MCF 10A (cell line): Measurements from ENCODE around the gene GRK6. TPM values are rescaled to one million over a fixed set of nuclear protein-coding genes. Genes with fewer than 3 reads are reported as not detected.

Experiments used
- BruUV-seq: library from RNA; stranded (reverse); fragments of 400-500 nt; replicated peaks from 2 replicates; lab custom pipeline; 2021; lab: Mats Ljungman, UMichigan
- CTCF ChIA-PET: fragments of 300-600 bp; sonication (Branson Sonifier 250); formaldehyde crosslinking; extraction: SDS; loops from one replicate; lab custom pipeline; 2021; ENCODE audit warnings: antibody characterized with exemption, inconsistent platforms; lab: Yijun Ruan, JAX
- POLR2A ChIA-PET: fragments of 300-600, 350-650 bp; sonication (Branson Sonifier 250); formaldehyde crosslinking; extraction: SDS; loops from one replicate; lab custom pipeline; 2020; ENCODE audit warnings: antibody characterized with exemption, inconsistent platforms; lab: Yijun Ruan, JAX
- DNase-seq: peaks from one replicate; pipeline ENCODE4 v3.0.0-alpha.2; 2018; ENCODE audit not compliant: unreplicated experiment
- H3K27ac Mint-ChIP-seq: one replicate; pipeline ENCODE4 v1.8.0; 2022; ENCODE audit warnings: mild to moderate bottlenecking, low read depth, mixed read lengths; ENCODE audit not compliant: unreplicated experiment
- H3K27me3 Mint-ChIP-seq: one replicate; pipeline ENCODE4 v1.8.0; 2022; ENCODE audit warnings: mixed read lengths; ENCODE audit not compliant: insufficient read depth, unreplicated experiment
- H3K36me3 Mint-ChIP-seq: one replicate; pipeline ENCODE4 v1.8.0; 2022; ENCODE audit warnings: mild to moderate bottlenecking, moderate library complexity, mixed read lengths; ENCODE audit not compliant: insufficient read depth, unreplicated experiment
- H3K4me1 Mint-ChIP-seq: one replicate; pipeline ENCODE4 v1.8.0; 2022; ENCODE audit warnings: mixed read lengths; ENCODE audit not compliant: insufficient read depth, unreplicated experiment
- H3K4me3 Mint-ChIP-seq: one replicate; pipeline ENCODE4 v1.8.0; 2022; ENCODE audit warnings: mild to moderate bottlenecking, moderate library complexity, mixed read lengths; ENCODE audit not compliant: unreplicated experiment
- H3K9me3 Mint-ChIP-seq: one replicate; pipeline ENCODE4 v1.8.0; 2022; ENCODE audit warnings: mixed read lengths; ENCODE audit not compliant: unreplicated experiment
- CTCF ChIP-seq: fragments of 200-600 bp; IDR thresholded peaks from one replicate; pipeline ENCODE4 v1.8.0; 2022; ENCODE audit warnings: antibody characterized with exemption, mild to moderate bottlenecking; ENCODE audit not compliant: unreplicated experiment
- intact Hi-C: fragments of 100-400 bp; cut with micrococcal nuclease; formaldehyde crosslinking; loops from 2 replicates; pipeline ENCODE4 v1.14.1; 2022
- total RNA-seq: library from RNA; stranded (reverse); gene quantifications from 2 replicates; pipeline ENCODE4 v1.2.3, GENCODE V29; 2022

The GRK6 gene
- total RNA-seq, 1 experiment from 2014 or later: 52.0 TPM

- Mint-ChIP-seq H3K4me3 (no peak overlapping the region), H3K27me3 (no peaks in the 10 kb centered on the region)
Observed at GRCh38 chr5:177434942-177435738, 8.7 kb downstream of the GRK6 start.

GRCh38 chr5:177435847-177436536, 9.5 kb downstream of the GRK6 start:
- H3K9me3 Mint-ChIP-seq: no peaks in the 10 kb centered on the region
- ChIA-PET CTCF (interaction anchor here (1.4 to 1.8 kb wide), 3 partner anchors 16 to 65 kb away, joined by 4 to 5 read pairs (median 5); no protein-coding TSS in a partner anchor), POLR2A (interaction anchor here (1.5 to 17.7 kb wide), 2 partner anchors 7 to 10 kb away, joined by 5 to 217 read pairs; partner anchors contain the start of gene GRK6)
- TSS peak; percentile 3 for BruUV-seq
- peaks cover 73% of the 10 kb centered on the region for H3K36me3 Mint-ChIP-seq
- no peak for DNase-seq
- peaks cover 12% of the 10 kb centered on the region for H3K4me1 Mint-ChIP-seq
- no peak for TF ChIP-seq CTCF
- H3K27me3 Mint-ChIP-seq: no peaks in the 10 kb centered on the region
- H3K27ac Mint-ChIP-seq: no peak overlapping the region
- no peak overlapping the region for H3K4me3 Mint-ChIP-seq
- intact Hi-C loops: no loop called here

More at GRCh38 chr5:177434942-177435738, 8.7 kb downstream of the GRK6 start:
- no peaks in the 10 kb centered on the region for H3K9me3 Mint-ChIP-seq
- ChIA-PET POLR2A (interaction anchor here (12.5 kb wide), 1 partner anchor 10 kb away, joined by 217 read pairs; the partner anchor contains the start of gene PRR7), CTCF (interaction anchor here (1.2 to 1.8 kb wide), 2 partner anchors 11 to 31 kb away, joined by 5 to 6 read pairs; no protein-coding TSS in a partner anchor)
- BruUV-seq: no TSS peak
- intact Hi-C loops: no loop called here
- H3K4me1 Mint-ChIP-seq: peaks cover 20% of the 10 kb centered on the region
- H3K36me3 Mint-ChIP-seq: peaks cover 79% of the 10 kb centered on the region
- H3K27ac Mint-ChIP-seq: no peak overlapping the region
- DNase-seq: no peak
- TF ChIP-seq CTCF: no peak

- Mint-ChIP-seq H3K9me3 (no peaks in the 10 kb centered on the region), H3K27ac (no peak overlapping the region), H3K27me3 (no peaks in the 10 kb centered on the region), H3K4me1 (peaks cover 10% of the 10 kb centered on the region), H3K4me3 (no peak overlapping the region), H3K36me3 (peaks cover 79% of the 10 kb centered on the region)
- ChIA-PET POLR2A (interaction anchor here (1.4 to 17.7 kb wide), 3 partner anchors 8 to 12 kb away, joined by 5 to 217 read pairs (median 5); partner anchors contain the start of gene GRK6), CTCF (interaction anchor here (0.6 to 3.3 kb wide), 4 partner anchors 12 to 123 kb away, joined by 3 to 11 read pairs (median 4); no protein-coding TSS in a partner anchor)
- no peak for DNase-seq
- intact Hi-C loops: no loop called here
- TF ChIP-seq CTCF: no peak
- no TSS peak for BruUV-seq
Observed at GRCh38 chr5:177437623-177438022, 11.1 kb downstream of the GRK6 start.
